Astrocyte (in vitro differentiated cells and primary cell): ENCODE results near the gene RNU2-63P.

Experiments used
- EZH2 ChIP-seq: IDR thresholded peaks from 2 replicates; pipeline ENCODE4 v1.6.1; 2012; ENCODE audit warnings: mild to moderate bottlenecking, low read length, inconsistent platforms; ENCODE audit not compliant: insufficient read depth
- TF ChIP-seq, protein P1 (sequence below): IDR thresholded peaks from 2 replicates; pipeline ENCODE4 v1.5.1; 2011; ENCODE audit warnings: low read depth, mild to moderate bottlenecking, inconsistent platforms, low read length, moderate library complexity; ENCODE audit not compliant: insufficient read depth

DNA sequence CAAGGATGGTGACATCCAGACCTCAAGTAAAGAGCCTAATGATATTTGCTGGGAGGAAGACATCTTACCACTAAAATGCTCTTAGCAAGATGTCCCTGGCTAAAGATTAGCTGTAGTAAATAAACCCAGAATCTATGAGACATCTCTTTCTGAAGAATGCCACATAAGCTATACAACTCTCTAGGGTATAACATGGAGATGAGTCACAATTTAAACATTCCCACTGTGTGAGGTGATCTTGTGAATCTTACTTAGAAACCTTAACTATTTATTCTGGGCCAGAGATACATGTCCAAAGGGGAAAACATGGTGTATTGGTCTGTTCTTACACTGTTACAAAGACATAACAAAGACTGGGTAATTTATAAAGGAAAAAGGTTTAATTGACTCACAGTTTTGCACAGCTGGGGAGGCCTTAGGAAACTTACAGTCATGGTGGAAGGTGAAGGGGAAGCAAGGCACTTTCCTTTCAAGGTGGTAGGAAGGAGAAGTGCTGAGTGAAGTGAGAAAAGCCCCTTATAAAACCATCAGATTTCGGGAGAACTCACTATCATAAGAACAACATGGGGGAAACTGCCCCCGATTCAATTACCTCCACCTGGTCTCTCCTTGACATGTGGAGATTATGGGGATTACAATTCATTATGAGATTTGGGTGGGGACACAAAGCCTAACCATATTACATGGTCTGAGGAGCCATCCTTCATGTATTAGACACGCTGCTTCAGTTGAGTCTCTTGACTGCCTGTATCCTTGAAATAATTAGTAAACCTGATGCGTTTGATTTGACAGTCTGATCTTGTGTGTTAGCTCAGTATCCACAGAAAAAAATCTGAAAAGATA, 22.1 kb upstream of the RNU2-63P start:
- TF ChIP-seq EZH2 = no peak
- TF ChIP-seq, protein P1, sequence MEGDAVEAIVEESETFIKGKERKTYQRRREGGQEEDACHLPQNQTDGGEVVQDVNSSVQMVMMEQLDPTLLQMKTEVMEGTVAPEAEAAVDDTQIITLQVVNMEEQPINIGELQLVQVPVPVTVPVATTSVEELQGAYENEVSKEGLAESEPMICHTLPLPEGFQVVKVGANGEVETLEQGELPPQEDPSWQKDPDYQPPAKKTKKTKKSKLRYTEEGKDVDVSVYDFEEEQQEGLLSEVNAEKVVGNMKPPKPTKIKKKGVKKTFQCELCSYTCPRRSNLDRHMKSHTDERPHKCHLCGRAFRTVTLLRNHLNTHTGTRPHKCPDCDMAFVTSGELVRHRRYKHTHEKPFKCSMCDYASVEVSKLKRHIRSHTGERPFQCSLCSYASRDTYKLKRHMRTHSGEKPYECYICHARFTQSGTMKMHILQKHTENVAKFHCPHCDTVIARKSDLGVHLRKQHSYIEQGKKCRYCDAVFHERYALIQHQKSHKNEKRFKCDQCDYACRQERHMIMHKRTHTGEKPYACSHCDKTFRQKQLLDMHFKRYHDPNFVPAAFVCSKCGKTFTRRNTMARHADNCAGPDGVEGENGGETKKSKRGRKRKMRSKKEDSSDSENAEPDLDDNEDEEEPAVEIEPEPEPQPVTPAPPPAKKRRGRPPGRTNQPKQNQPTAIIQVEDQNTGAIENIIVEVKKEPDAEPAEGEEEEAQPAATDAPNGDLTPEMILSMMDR = no peak
